Esophagus muscularis mucosa (tissue), 4 donors: ENCODE measurements around the gene PEPD. TPM values are rescaled to one million over a fixed set of nuclear protein-coding genes. Genes with fewer than 3 reads are reported as not detected.
A peak's percentile ranks its signal among the peaks of the same experiment; 100 is the strongest.

Experiments used
- DNase-seq: peaks from one replicate; pipeline ENCODE4 v3.0.0-alpha.2; 2017; ENCODE audit errors: extremely low spot score
- H3K27ac ChIP-seq, 4 donors: fragments of 200-600 bp; sonication (generic); replicated peaks in 1 of 4; 1 replicate in 3 of 4; 2 replicates in 1 of 4; pipeline ENCODE4 v1.5.1; 2016 to 2019; ENCODE audit warnings: mild to moderate bottlenecking in 1 of 4
- H3K27me3 ChIP-seq, 4 donors: fragments of 200-600 bp; sonication (generic); one replicate each; pipeline versions ENCODE4 v1.5.1 to v1.6.0; 2016 to 2019
- H3K36me3 ChIP-seq, 4 donors: fragments of 200-600 bp; sonication (generic); one replicate each; pipeline ENCODE4 v1.5.1; 2016 to 2019
- H3K4me1 ChIP-seq, 4 donors: fragments of 200-600 bp; sonication (generic); one replicate each; pipeline ENCODE4 v1.5.1; 2016 to 2019
- H3K4me3 ChIP-seq, 4 donors: fragments of 200-600 bp; sonication (generic); 1 replicate in 2 of 4; 2 replicates in 2 of 4; pipeline ENCODE4 v1.5.1; 2016 to 2019; ENCODE audit warnings: mild to moderate bottlenecking in 4 of 4, moderate library complexity in 1 of 4
- H3K9me3 ChIP-seq, 4 donors: fragments of 200-600 bp; sonication (generic); 1 replicate in 3 of 4; 2 replicates in 1 of 4; pipeline ENCODE4 v1.5.1; 2016 to 2019
- CTCF ChIP-seq, 3 experiments: fragments of 200-600 bp in 2 of 3; fragments of 450-650 bp in 1 of 3; sonication (generic) in 2 of 3; IDR thresholded peaks; one replicate each; pipeline ENCODE4 v1.5.1; 2017 to 2019; ENCODE audit warnings: antibody characterized with exemption in 3 of 3, mild to moderate bottlenecking in 2 of 3, moderate library complexity in 1 of 3
- EP300 ChIP-seq: sonication (generic); formaldehyde crosslinking; IDR thresholded peaks from one replicate; pipeline ENCODE4 v1.6.1; 2017; ENCODE audit warnings: antibody characterized with exemption
- POLR2A ChIP-seq: fragments of 450-650 bp; IDR thresholded peaks from one replicate; pipeline ENCODE4 v1.6.1; 2017; ENCODE audit warnings: antibody characterized with exemption, moderate library complexity, mild to moderate bottlenecking, low read depth
- POLR2AphosphoS5 ChIP-seq, 2 donors: sonication (generic); formaldehyde crosslinking; IDR thresholded peaks; one replicate each; pipeline ENCODE4 v1.6.1; 2017; ENCODE audit warnings: antibody characterized with exemption in 2 of 2
- WGBS: methylation state at CpG from one replicate; pipeline ENCODE4 v1.1.5; 2018; 5-methylcytosine and 5-hydroxymethylcytosine counted together
- intact Hi-C: fragments of 100-400 bp; cut with DNase I; formaldehyde crosslinking; loops from one replicate; pipeline ENCODE4 v1.15.1; 2023
- total RNA-seq, 4 donors: library from RNA; depleted of rRNA; stranded (reverse); fragments of >200 nt; gene quantifications; one replicate each; pipeline versions ENCODE4 v1.1.0 to v1.2.1, GENCODE V29; 2016

The PEPD gene
- total RNA-seq, 4 donors from 2014 or later = 59.8 to 90.9 (median 73.0) TPM

GRCh38 chr19:33405553-33406461 lies 115.8 kb downstream of the PEPD start:
- H3K27me3 ChIP-seq = no peaks in the 10 kb centered on the region
- no peaks in the 10 kb centered on the region for H3K9me3 ChIP-seq
- intact Hi-C loops = loop anchor here (2.0 to 10.0 kb wide), 3 partner anchors 101 to 264 kb away; partner anchors contain the start of gene CEBPA
- no peak overlapping the region for H3K27ac ChIP-seq
- WGBS = 85% methylated on average over 27 of the region's 34 CpGs
- H3K36me3 ChIP-seq = peaks cover 2 to 38% (median 16%) of the 10 kb centered on the region in 4 donors
- H3K4me1 ChIP-seq = peaks cover 4 to 27% (median 16%) of the 10 kb centered on the region in 4 donors
- no peak overlapping the region for H3K4me3 ChIP-seq
- no peak for DNase-seq
- no peak for TF ChIP-seq POLR2AphosphoS5 (IDR thresholded peaks at IDR 0.05)
- no peak for TF ChIP-seq CTCF (IDR thresholded peaks at IDR 0.05)
- no peak for TF ChIP-seq POLR2A
- no peak for TF ChIP-seq EP300

GRCh38 chr19:33405254-33405552 lies 116.4 kb downstream of the PEPD start:
- no peak for DNase-seq
- Histone ChIP-seq H3K27ac (peak overlapping the region in 1 of 4 donors; percentile 55), H3K9me3 (no peaks in the 10 kb centered on the region), H3K4me3 (no peak overlapping the region), H3K36me3 (peaks cover 0 to 38% (median 12%) of the 10 kb centered on the region in 4 donors), H3K27me3 (no peaks in the 10 kb centered on the region), H3K4me1 (peaks cover 4 to 27% (median 16%) of the 10 kb centered on the region in 4 donors)
- TF ChIP-seq EP300 (no peak), POLR2AphosphoS5 (IDR thresholded peaks at IDR 0.05) (no peak), CTCF (IDR thresholded peaks at IDR 0.05) (no peak), POLR2A (no peak)
- WGBS = 90% methylated on average over 2 of the region's 8 CpGs
- intact Hi-C loops = loop anchor here (5.0 to 10.0 kb wide), 2 partner anchors 100 to 263 kb away; partner anchors contain the start of gene CEBPA

- Histone ChIP-seq H3K27ac (peak overlapping the region in 1 of 4 donors; percentile 55), H3K9me3 (no peaks in the 10 kb centered on the region), H3K27me3 (no peaks in the 10 kb centered on the region), H3K4me3 (no peak overlapping the region), H3K36me3 (peaks cover 0 to 36% (median 7%) of the 10 kb centered on the region in 4 donors), H3K4me1 (peaks cover 4 to 27% (median 16%) of the 10 kb centered on the region in 4 donors)
- DNase-seq = no peak
- WGBS = 61% methylated on average over 17 of the region's 18 CpGs
- TF ChIP-seq POLR2A = no peak
- peak in 1 of 2 donors; percentile 19 for TF ChIP-seq POLR2AphosphoS5 (IDR thresholded peaks at IDR 0.05)
- no peak for TF ChIP-seq CTCF (IDR thresholded peaks at IDR 0.05)
- TF ChIP-seq EP300 = no peak
- intact Hi-C loops = loop anchor here (5.0 to 10.0 kb wide), 2 partner anchors 100 to 262 kb away; partner anchors contain the start of gene CEBPA
These were observed 116.9 kb downstream of the PEPD start for GRCh38 chr19:33404506-33405253.

- DNase-seq = no peak
- Histone ChIP-seq H3K27me3 (no peaks in the 10 kb centered on the region), H3K36me3 (peaks cover 0 to 35% (median 9%) of the 10 kb centered on the region in 4 donors), H3K4me1 (peaks cover 4 to 27% (median 16%) of the 10 kb centered on the region in 4 donors), H3K27ac (no peak overlapping the region), H3K9me3 (no peaks in the 10 kb centered on the region), H3K4me3 (no peak overlapping the region)
- 92% methylated on average over 6 of the region's 6 CpGs for WGBS
- TF ChIP-seq EP300 (no peak), POLR2AphosphoS5 (IDR thresholded peaks at IDR 0.05) (no peak), CTCF (IDR thresholded peaks at IDR 0.05) (no peak), POLR2A (no peak)
- intact Hi-C loops = loop anchor here (10.0 kb wide), 1 partner anchor 99 kb away; the partner anchor contains the start of gene CEBPA
These were observed 117.7 kb downstream of the PEPD start for GRCh38 chr19:33403973-33404304.
